ENCODE data around the gene IFNA1. TPM values are rescaled to one million over a fixed set of nuclear protein-coding genes. Genes with fewer than 3 reads are reported as not detected.

The IFNA1 gene
- total RNA-seq (not detected), polyA plus RNA-seq (not detected)

GRCh38 chr9:21440139-21440538 is at the start of gene IFNA1:
Gene IFNA1 (plus strand): TSS chr9:21440439. CDS start chr9:21440508, 69 bp downstream.
- Mint-ChIP-seq H3K36me3 (no peaks in the 10 kb centered on the region), H3K4me1 (peaks cover 14 to 16% (median 16%) of the 10 kb centered on the region in 3 donors), H3K27ac (no peak within 1 kb of the TSS), H3K27me3 (peaks cover 11 to 22% of the 10 kb centered on the region in 2 donors), H3K9me3 (no peaks in the 10 kb centered on the region), H3K4me3 (no peak within 1 kb of the TSS)
- Histone ChIP-seq H3K4me1 (ENCODE audit: insufficient read depth, low read length) (peaks cover 15% of the 10 kb centered on the region), H3K27me3 (ENCODE audit: insufficient read depth, low read length, poor library complexity, severe bottlenecking) (no peaks in the 10 kb centered on the region), H3K9me3 (ENCODE audit: low read length) (no peaks in the 10 kb centered on the region), H3K4me3 (ENCODE audit: low read length) (no peak within 1 kb of the TSS), H3K27ac (ENCODE audit: low read depth, low read length) (no peak within 1 kb of the TSS), H3K36me3 (ENCODE audit: insufficient read depth, low read length) (no peaks in the 10 kb centered on the region)
- CTCF ChIA-PET: no interaction called here
- POLR2A ChIA-PET: no interaction called here
- DNase-seq: no peak

DNA sequence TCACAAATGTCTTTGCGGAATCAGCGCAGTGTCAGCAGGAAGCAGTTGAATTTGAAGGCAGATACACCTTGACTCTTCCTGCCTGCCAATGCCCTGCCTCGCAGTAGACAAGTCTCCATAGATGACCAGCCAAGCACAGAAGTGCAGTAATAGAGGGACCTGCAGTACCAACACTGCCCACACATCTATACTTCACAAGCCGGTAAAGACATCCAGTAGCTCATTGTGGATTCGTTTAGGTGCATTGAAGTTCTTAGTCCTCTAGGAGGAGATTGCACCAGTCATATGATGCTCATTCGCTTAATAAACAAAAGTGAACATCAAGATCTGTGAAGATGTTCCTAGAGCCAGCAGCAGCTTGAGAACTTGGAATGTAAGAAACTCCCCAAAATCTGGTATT is 48.0 kb upstream of the IFNA1 start:
- peaks cover 7% of the 10 kb centered on the region for H3K27me3 ChIP-seq (ENCODE audit: insufficient read depth, low read length, poor library complexity, severe bottlenecking)
- ChIA-PET POLR2A (interaction anchor here (0.5 kb wide), 1 partner anchor 770 kb away, joined by 3 read pairs; the partner anchor contains the start of gene MLLT3), CTCF (interaction anchor here (1.7 to 1.8 kb wide), 2 partner anchors 13 to 197 kb away, joined by 5 read pairs; no protein-coding TSS in a partner anchor)
- H3K4me1 ChIP-seq (ENCODE audit: insufficient read depth, low read length): peaks cover 4% of the 10 kb centered on the region
- Mint-ChIP-seq H3K9me3 (no peaks in the 10 kb centered on the region), H3K36me3 (peaks cover 0 to 1% (median 0%) of the 10 kb centered on the region in 3 donors), H3K4me3 (no peak overlapping the region), H3K27ac (no peak overlapping the region), H3K27me3 (peaks cover 15 to 73% of the 10 kb centered on the region in 2 donors), H3K4me1 (peaks cover 4 to 9% (median 7%) of the 10 kb centered on the region in 3 donors)
- H3K9me3 ChIP-seq (ENCODE audit: low read length): no peaks in the 10 kb centered on the region
- no peak overlapping the region for H3K4me3 ChIP-seq (ENCODE audit: low read length)
- H3K36me3 ChIP-seq (ENCODE audit: insufficient read depth, low read length): no peaks in the 10 kb centered on the region
- DNase-seq: no peak
- H3K27ac ChIP-seq (ENCODE audit: low read depth, low read length): no peak overlapping the region

DNA sequence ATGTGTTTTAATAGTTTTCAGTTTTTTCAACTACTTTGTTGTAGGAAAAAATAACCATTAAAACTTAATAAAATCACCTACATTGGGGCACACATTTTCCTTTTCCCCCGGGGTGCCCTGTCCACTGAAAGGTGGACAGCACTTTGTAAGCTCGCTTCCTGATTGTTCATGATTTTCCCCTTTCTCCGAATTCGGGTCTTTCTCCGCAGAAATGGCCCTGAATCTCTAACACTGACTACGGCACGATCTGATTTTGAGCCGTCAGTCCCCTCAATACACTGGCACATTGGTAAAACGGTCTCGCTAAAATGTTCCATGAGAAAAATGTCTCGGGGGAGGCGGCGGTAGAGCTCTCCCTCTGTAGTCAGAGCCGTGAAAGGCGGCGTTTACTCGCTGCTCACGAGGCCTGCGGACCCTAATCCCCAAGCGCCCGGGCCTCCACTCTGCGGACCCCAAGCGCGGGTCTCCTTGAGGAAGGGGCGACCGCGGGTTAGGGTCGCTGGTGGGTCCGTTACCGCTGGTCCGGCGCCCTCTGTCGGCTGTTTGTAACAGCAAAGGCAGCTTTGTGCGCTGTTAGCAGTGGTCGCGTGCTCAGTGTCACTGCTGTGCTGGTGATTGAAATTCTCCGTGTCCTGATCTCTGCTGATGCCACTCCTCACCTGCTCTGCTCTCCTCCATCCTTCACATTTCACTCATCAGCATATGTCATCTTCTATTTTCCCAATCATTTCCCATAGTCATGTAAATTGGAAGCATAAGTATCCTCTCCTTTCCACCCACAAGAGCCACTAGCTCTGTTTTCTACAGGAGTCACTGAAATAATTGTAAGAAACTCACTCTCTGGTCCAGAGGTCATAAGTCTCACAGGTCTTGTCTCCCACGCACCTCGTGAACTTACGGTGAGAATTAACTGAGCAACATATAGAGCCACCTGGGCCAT is 44.2 kb upstream of the IFNA1 start:
- CTCF ChIA-PET: interaction anchor here (0.7 to 2.9 kb wide), 33 partner anchors 9 to 393 kb away, joined by 3 to 31 read pairs (median 5); partner anchors contain the start of genes IFNA14 and KLHL9
- Mint-ChIP-seq H3K9me3 (no peaks in the 10 kb centered on the region), H3K27me3 (peaks cover 21 to 75% of the 10 kb centered on the region in 2 donors), H3K36me3 (peaks cover 0 to 1% (median 0%) of the 10 kb centered on the region in 3 donors), H3K4me3 (peak overlapping the region; percentile 11 to 76 (median 58)), H3K4me1 (peaks cover 4 to 9% (median 7%) of the 10 kb centered on the region in 3 donors), H3K27ac (peak overlapping the region in 1 of 8 donors; percentile 40)
- Histone ChIP-seq H3K4me1 (ENCODE audit: insufficient read depth, low read length) (peaks cover 4% of the 10 kb centered on the region), H3K36me3 (ENCODE audit: insufficient read depth, low read length) (no peaks in the 10 kb centered on the region), H3K27me3 (ENCODE audit: insufficient read depth, low read length, poor library complexity, severe bottlenecking) (no peaks in the 10 kb centered on the region), H3K9me3 (ENCODE audit: low read length) (no peaks in the 10 kb centered on the region), H3K4me3 (ENCODE audit: low read length) (peak overlapping the region; percentile 44), H3K27ac (ENCODE audit: low read depth, low read length) (no peak overlapping the region)
- POLR2A ChIA-PET: interaction anchor here (0.6 to 1.2 kb wide), 3 partner anchors 44 to 77 kb away, joined by 3 to 5 read pairs (median 3); no protein-coding TSS in a partner anchor
- DNase-seq: peak; percentile 35 to 71 (median 45)

DNA sequence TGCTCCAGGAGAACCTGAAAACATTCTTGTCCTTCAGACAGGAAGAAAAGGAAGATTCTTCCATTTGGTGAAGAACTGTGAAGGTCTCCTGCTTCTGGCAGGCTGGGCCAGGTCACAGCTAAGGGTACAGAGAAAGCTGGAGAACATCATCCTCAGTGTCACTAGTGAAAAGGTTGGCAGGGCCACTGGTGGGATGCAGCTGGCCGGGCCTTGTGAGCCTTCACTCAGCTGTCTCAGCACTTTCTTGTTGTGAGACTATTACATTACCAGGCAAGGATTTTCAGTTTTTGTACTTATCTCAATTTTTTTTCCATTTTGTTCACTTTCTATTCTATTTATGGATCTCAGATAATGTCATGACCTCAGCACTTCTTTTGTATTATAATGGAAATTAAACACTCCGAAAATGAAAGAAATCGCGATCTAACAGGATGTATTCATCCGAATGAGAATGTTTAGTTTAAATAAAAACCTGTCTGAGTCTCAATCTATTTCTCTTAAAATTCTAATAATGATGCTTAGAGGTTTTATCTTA is 41.2 kb upstream of the IFNA1 start:
- POLR2A ChIA-PET: no interaction called here

GRCh38 chr9:21399956-21400355 is 40.3 kb upstream of the IFNA1 start:
- peaks cover 0 to 2% (median 0%) of the 10 kb centered on the region in 3 donors for H3K36me3 Mint-ChIP-seq
- H3K27ac ChIP-seq (ENCODE audit: low read depth, low read length): no peak overlapping the region
- peaks cover 10% of the 10 kb centered on the region for H3K4me1 ChIP-seq (ENCODE audit: insufficient read depth, low read length)
- no peaks in the 10 kb centered on the region for H3K9me3 ChIP-seq (ENCODE audit: low read length)
- H3K27ac Mint-ChIP-seq: no peak overlapping the region
- CTCF ChIA-PET: interaction anchor here (1.4 kb wide), 1 partner anchor 76 kb away, joined by 4 read pairs; no protein-coding TSS in a partner anchor
- H3K27me3 ChIP-seq (ENCODE audit: insufficient read depth, low read length, poor library complexity, severe bottlenecking): peaks cover 11% of the 10 kb centered on the region
- POLR2A ChIA-PET: no interaction called here
- H3K4me3 ChIP-seq (ENCODE audit: low read length): no peak overlapping the region
- no peaks in the 10 kb centered on the region for H3K9me3 Mint-ChIP-seq
- no peak overlapping the region for H3K4me3 Mint-ChIP-seq
- H3K36me3 ChIP-seq (ENCODE audit: insufficient read depth, low read length): no peaks in the 10 kb centered on the region
- no peak for DNase-seq
- peaks cover 8 to 19% (median 9%) of the 10 kb centered on the region in 3 donors for H3K4me1 Mint-ChIP-seq
- peaks cover 26 to 85% of the 10 kb centered on the region in 2 donors for H3K27me3 Mint-ChIP-seq

More for the DNA sequence above, 41.2 kb upstream of the IFNA1 start:
- no peak for DNase-seq
- peaks cover 30 to 80% of the 10 kb centered on the region in 2 donors for H3K27me3 Mint-ChIP-seq
- H3K36me3 Mint-ChIP-seq: peaks cover 0 to 2% (median 0%) of the 10 kb centered on the region in 3 donors
- Histone ChIP-seq H3K4me1 (ENCODE audit: insufficient read depth, low read length) (peaks cover 10% of the 10 kb centered on the region), H3K36me3 (ENCODE audit: insufficient read depth, low read length) (no peaks in the 10 kb centered on the region), H3K4me3 (ENCODE audit: low read length) (no peak overlapping the region), H3K27me3 (ENCODE audit: insufficient read depth, low read length, poor library complexity, severe bottlenecking) (peaks cover 11% of the 10 kb centered on the region), H3K27ac (ENCODE audit: low read depth, low read length) (no peak overlapping the region), H3K9me3 (ENCODE audit: low read length) (no peaks in the 10 kb centered on the region)
- no peak overlapping the region for H3K4me3 Mint-ChIP-seq
- H3K4me1 Mint-ChIP-seq: peaks cover 8 to 19% (median 9%) of the 10 kb centered on the region in 3 donors
- no peak overlapping the region for H3K27ac Mint-ChIP-seq
- H3K9me3 Mint-ChIP-seq: no peaks in the 10 kb centered on the region
- CTCF ChIA-PET: interaction anchor here (1.4 to 1.8 kb wide), 2 partner anchors 70 to 75 kb away, joined by 4 read pairs; no protein-coding TSS in a partner anchor

DNA sequence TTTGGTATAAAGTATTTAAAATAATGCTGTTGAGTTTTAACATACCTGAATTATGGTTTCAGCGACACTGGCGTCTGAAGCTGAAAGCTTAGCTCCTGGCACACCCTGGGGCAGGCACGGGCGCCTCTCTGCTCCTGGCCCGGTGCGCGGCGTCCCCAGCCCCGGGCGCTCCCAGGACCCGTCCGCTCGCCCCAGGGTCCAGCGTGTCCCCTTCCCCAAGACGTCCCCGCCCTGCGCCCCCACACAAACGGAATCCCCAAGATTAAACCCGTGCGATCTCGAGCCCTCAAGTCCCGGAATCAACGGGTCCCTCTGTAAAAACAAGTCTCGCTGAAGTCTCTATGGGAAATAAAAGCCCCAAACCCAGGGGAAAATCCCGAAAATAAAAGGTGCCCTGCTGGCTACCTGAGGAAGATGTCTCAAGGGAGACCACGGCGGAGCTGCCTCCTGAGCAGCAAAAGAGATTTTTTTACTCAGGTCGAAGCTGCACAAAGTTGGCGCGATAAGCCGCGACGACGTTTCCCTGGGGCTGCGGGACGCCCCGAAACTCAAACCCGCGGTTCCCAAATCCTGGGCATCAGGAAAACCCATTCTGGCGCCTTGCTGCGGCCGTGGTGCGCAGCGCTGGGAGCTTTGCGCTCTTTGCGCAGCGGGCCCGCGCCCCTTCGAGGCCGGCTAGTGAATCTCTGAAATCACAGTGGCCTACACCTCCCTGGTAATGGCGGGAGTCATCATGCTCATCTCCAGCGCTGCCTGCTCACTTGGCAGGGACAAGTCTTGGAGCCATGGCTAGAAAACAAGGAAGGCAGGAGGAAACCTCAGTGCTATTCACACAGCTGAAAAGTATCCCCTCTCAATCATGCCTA is 37.6 kb upstream of the IFNA1 start:
- H3K4me3 ChIP-seq (ENCODE audit: low read length): peak overlapping the region; percentile 17

GRCh38 chr9:21404146-21404545 is 36.1 kb upstream of the IFNA1 start:
- Histone ChIP-seq H3K4me3 (ENCODE audit: low read length) (no peak overlapping the region), H3K36me3 (ENCODE audit: insufficient read depth, low read length) (no peaks in the 10 kb centered on the region), H3K27me3 (ENCODE audit: insufficient read depth, low read length, poor library complexity, severe bottlenecking) (peaks cover 11% of the 10 kb centered on the region), H3K4me1 (ENCODE audit: insufficient read depth, low read length) (peaks cover 7% of the 10 kb centered on the region), H3K27ac (ENCODE audit: low read depth, low read length) (no peak overlapping the region), H3K9me3 (ENCODE audit: low read length) (no peaks in the 10 kb centered on the region)
- peak overlapping the region in 1 of 8 donors; percentile 11 for H3K27ac Mint-ChIP-seq
- peaks cover 0 to 1% (median 0%) of the 10 kb centered on the region in 3 donors for H3K36me3 Mint-ChIP-seq
- no peak for DNase-seq
- CTCF ChIA-PET: interaction anchor here (0.9 to 1.5 kb wide), 2 partner anchors 40 to 78 kb away, joined by 3 to 4 read pairs; no protein-coding TSS in a partner anchor
- H3K4me3 Mint-ChIP-seq: no peak overlapping the region
- peaks cover 17 to 53% of the 10 kb centered on the region in 2 donors for H3K27me3 Mint-ChIP-seq
- peaks cover 0 to 11% (median 4%) of the 10 kb centered on the region in 3 donors for H3K4me1 Mint-ChIP-seq
- H3K9me3 Mint-ChIP-seq: no peaks in the 10 kb centered on the region
- POLR2A ChIA-PET: no interaction called here

More for the DNA sequence above, 37.6 kb upstream of the IFNA1 start:
- Histone ChIP-seq H3K27ac (ENCODE audit: low read depth, low read length) (no peak overlapping the region), H3K4me1 (ENCODE audit: insufficient read depth, low read length) (peaks cover 7% of the 10 kb centered on the region), H3K36me3 (ENCODE audit: insufficient read depth, low read length) (no peaks in the 10 kb centered on the region), H3K9me3 (ENCODE audit: low read length) (no peaks in the 10 kb centered on the region), H3K27me3 (ENCODE audit: insufficient read depth, low read length, poor library complexity, severe bottlenecking) (peaks cover 11% of the 10 kb centered on the region)
- peaks cover 0 to 1% (median 0%) of the 10 kb centered on the region in 3 donors for H3K36me3 Mint-ChIP-seq
- no peaks in the 10 kb centered on the region for H3K9me3 Mint-ChIP-seq
- peaks cover 0 to 11% (median 4%) of the 10 kb centered on the region in 3 donors for H3K4me1 Mint-ChIP-seq
- H3K4me3 Mint-ChIP-seq: peak overlapping the region in 6 of 7 donors; percentile 54 to 80 (median 66)
- ChIA-PET CTCF (interaction anchor here (1.3 to 1.8 kb wide), 4 partner anchors 42 to 84 kb away, joined by 3 to 4 read pairs (median 4); no protein-coding TSS in a partner anchor), POLR2A (interaction anchor here (0.7 kb wide), 1 partner anchor 305 kb away, joined by 4 read pairs; no protein-coding TSS in a partner anchor)
- no peak overlapping the region for H3K27ac Mint-ChIP-seq
- peaks cover 21 to 68% of the 10 kb centered on the region in 2 donors for H3K27me3 Mint-ChIP-seq
- peak in 1 of 5 donors; percentile 4 for DNase-seq

Measured in CD8-positive, alpha-beta memory T cell (primary cell).